Activated gamma-delta T cell treated with Interleukin-2 at 50 U/mL for 16 hours (primary cell): ENCODE data around the gene DYSF.
A peak's percentile ranks its signal among the peaks of the same experiment; 100 is the strongest.

Experiments
- DNase-seq: peaks from one replicate; pipeline ENCODE4 v3.0.0-alpha.2; 2020

DYSF gene

DNA sequence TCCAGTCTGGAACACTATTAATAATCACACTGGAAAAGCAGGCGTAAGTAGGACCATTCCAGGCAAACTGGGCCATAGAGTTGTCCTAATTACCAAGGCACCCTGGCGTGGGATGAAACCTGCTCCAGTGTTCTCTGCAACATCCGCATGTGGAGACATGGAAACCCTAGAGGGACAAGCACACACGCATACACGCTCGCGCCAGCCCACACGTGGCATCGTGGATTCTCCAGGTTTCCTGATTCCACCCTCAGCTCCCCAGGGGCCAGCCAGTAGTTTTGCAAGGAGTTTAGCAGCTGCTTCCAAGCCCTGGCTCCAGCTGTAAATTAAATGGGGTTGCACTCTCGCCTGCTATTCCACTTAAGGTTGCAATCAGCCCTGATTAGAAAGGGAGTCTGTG, 127.7 kb downstream of the DYSF start:
- no peak for DNase-seq

DNA sequence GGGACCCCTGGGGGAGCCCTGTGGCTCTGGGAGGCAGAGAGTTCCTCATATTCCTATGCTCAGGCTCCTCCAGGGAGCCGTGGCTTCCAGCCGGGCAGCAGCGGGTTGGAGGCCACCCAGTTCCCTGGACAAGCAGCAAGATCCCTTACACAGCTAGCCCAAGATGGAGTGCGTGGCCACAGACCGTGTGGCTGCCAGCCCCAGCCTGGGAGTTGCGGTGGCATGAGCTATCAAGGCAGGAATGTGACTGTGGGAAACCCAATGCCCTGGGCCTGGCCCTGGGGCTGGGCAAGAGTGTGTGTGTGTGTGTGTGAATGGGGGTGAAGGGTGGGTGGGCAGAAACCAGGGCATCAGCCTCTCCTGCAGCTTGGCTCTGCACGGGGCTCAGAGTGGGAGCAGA, 130.5 kb downstream of the DYSF start:
- no peak for DNase-seq

DNA sequence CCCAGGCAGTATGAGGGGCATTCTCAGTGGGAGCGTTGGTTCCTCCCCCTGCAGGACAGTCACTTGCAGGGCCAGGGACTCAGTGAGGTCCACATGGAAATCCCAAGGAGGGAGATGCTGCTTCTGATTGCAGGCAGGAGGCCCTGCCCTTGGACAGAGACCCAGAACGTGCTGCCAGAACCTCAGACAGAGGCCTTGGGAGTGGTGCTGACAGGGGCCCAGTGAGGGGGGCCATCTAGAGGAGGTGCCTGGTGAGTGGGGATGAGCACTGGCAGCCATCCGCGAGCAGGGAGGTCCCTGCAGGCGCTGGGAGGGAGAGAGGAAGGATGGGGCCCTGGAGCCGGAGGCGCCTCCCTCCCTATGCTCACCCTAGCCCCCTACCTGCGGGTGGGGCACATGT, 133.1 kb downstream of the DYSF start:
- no peak for DNase-seq

DNA sequence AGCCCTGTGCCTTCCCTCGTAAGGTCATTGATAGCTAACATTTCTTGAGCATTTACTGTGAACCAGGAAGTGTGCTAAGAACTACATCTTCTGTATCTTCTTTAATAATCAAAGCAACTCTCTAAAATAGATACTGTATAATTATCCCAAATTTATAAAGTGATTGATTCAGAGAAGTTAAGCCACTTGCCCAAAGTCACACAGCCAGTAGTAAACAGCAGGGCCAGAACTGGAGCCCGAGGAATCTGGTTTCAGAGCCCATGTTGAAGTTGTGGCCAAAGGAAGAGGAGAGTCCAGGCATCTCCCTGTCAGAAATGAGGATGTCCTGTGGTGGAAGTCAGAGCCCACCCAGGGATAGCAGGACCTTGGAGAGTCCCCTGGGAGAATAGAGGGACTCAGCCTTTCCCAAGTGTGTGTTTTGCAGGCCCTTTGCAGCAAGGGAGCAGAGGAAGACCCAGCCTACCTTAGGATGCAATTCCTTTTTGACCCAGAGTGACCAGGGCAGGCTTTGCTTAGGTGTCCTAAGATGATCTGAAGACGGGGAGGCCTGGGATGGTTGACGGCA, 134.2 kb downstream of the DYSF start:
- no peak for DNase-seq

DNA sequence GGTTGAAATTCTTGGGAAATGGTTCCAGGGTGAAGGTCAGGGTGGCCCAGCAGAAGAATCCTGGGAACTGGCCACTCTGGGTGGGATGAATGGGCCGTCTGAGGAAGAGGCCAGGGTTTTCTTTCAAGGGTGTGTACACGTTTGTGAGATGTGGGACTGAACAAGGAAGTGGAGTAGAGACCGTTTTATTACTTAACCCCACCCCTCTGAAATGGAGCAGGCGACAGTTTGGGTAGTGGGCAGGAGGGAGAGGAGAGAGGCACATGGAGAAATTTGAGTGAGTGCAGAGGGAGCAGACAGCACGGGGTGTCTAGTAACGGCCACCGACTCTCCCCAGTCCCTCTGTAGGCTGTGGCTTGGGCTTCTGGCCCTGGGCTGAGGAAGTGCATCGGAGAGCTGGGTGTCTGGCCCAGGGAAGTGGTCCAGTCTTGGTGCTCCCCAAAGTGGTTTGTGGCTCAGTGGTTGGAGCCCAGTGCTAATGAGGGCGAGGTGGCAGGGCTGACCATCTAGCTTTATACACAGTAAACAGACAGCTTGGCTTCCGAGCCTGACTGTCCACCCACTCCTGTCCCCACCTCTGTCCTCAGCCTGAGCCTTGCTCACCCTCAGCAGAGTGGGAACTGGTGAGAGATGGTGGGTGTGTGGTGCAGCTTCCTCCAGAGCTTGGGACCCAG, 135.3 kb downstream of the DYSF start:
- DNase-seq: no peak

DNA sequence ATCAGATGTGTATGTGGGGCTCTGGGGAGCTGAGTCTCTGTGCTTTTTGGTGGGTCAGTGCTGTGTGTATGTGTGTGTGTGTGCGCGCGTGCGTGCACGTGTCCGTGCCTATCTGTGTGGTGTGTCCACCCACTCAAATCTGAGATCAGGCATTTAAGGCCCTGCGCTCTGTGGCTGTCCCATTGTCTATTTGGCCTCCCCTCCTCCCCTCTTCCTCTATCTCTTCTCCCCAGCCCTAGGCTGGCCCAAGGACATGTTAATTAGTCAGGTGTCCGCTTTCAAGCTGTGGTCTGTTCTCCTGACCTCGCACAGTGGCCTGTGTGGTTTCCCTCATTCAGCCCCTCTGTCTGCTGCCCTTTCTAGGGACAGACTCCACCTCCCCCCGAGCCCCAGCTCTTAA, 136.4 kb downstream of the DYSF start:
- DNase-seq: no peak

DNA sequence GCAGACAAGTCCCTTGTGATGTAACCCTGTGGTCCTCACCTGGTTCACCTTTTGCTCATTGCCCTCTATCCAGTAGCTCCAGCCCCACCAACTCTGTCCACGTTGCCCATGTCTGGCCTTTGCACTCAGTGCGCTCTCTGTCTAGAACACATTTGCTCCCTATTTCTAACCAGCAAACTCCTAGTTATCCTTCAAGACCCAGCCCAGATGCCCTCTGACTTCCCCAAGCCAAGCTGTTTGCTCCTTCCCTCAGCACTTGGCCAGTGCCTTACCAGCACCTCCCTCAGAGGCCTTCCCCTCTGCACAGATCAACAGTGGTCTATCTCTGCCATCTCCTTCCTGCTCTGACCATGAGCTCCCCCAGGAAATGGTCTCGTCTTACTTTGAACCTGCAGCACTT, 137.7 kb downstream of the DYSF start:
- no peak for DNase-seq

DNA sequence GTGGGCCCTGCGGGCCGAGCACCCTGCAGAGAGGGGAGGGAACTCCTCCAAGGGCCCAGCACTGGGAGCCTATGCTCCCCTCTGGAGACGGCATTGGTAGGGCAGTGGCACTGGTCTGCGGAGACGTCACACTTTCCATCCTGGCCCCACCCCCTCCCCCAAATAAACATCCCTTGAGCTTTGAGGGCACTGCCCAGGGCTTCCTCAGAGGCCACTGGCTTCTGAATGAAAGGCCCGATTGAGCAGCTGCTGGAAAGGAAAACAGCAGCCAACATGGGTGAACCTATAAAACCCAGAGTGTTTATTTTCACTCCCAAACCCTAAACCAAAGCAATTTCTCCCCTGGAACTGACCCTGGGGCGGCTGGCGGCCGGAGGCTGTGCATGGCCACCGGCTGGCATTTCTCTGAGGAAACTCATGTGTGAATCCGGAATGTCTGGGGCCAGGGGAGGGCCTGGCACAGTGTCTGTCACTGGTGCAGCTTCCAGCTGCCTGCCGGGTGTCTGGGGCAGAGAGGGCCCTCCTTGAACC, 138.9 kb downstream of the DYSF start:
- no peak for DNase-seq

DNA sequence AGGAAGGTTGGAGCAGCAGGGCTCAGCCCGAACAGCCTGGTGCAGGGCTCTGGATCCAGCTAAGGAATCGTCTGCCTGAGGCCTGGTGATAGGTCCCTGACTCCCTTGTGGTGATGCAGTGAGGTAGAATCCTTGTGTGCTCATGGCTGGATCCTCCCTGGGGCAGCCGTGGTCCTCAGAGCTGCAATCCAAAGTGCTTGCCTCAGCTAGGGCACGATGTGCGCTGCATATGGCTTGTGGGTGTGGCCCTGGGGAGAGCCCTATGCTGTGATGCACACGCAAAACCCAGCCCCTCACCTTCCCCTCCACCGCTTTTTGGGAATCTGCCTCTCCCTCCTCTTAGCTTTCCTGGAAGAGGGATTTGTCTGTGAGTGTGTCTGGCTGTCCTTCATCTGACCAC, 142.2 kb downstream of the DYSF start:
- DNase-seq: no peak

DNA sequence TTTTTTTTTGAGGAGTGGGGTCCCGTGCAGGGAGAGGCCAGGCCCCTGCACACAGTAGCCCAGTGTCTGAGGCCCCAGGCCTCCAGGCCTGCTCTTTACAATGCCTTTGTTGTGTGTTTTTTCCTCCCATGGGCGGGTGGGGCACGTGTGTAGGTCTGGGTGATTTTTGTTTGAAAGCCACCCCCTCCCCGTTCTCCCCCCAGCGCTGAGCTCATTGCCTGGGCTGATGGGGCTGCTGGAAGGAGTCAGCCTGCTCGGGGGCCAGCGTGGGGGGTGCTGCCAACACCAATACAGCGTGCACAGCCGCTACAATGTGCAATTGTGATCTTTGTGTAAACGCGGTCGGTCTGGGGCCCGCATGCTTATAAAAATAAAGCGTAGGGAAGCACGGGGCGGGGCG, 142.7 kb downstream of the DYSF start:
- no peak for DNase-seq

DNA sequence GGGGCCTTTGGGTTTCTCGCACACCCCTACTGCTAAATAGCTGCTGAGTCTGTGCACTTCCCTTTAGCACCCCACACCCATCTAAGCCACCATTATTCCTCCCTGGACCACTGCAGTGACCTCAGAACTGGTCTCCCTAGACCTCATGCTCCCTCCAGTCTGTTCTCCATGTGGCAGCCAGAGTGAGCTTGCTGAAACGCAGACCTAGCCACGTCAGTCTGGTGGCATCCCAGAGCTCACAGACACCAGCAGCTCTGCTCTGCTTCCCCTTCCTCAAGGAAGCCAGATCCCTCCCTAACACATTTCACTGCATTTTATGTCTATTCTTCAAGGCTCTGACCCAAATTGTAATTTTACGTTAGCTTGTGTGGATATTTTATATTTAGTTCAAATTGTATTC, 144.4 kb downstream of the DYSF start:
- no peak for DNase-seq

DNA sequence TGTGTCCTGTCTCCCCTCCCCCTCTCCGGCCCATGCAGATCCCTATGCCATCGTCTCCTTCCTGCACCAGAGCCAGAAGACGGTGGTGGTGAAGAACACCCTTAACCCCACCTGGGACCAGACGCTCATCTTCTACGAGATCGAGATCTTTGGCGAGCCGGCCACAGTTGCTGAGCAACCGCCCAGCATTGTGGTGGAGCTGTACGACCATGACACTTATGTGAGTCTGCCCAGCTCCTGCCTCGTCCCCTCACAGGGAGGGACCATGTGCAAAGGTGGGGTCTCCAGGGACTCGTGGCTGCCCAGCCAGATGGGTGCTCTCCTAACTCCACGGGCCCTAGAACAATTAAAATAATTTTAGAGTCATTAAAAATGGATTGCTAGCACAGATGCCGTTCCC, 145.2 kb downstream of the DYSF start:
- DNase-seq: no peak

DNA sequence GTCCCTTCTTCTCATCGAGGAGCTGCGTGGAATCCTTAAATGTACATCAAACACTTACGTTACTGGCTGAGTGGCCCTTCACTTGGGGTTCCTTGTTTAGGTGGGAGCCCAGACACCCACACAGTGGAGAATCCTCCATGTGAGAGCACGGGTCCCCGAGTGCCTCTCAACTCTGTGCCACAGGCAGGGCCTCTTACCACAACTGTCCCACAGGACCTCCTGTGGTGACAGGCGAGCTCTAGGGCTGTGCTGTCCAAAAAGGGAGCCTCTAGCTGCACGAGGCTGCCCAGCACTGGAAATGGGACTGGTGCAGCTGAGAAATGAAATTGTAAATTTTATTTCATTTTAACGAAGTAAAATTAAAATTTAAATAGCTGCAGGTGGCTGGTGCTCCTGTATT, 145.7 kb downstream of the DYSF start:
- DNase-seq: no peak

DNA sequence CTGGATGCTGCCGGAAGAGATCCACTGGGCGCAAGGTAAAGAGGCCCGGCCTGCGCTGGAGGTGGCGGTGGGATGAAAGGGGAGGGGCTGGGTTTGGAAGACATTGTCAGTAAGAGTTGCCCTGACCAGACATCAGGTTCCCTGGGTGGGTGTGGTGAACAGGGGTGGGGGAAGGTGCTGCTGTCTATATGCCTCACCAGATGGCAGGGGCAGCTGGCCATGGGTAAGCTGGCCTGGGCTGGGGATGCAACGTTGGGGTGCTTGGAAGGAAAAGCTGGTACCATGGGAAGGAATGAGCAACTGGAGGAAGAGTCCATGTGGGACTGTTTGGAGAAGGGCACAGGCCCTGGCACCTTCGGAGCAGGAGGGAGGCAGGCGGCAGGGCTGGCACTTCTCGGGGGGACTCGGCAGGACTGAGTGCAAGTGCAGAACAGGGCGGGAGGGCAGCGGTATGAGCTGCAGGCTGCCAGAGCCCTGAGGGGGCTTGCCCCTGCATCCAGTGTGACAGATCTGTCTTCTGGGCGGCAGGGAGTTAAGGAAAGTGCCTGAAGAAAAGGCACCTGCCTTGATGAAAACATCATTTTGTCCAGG, 146.4 kb downstream of the DYSF start:
- no peak for DNase-seq

DNA sequence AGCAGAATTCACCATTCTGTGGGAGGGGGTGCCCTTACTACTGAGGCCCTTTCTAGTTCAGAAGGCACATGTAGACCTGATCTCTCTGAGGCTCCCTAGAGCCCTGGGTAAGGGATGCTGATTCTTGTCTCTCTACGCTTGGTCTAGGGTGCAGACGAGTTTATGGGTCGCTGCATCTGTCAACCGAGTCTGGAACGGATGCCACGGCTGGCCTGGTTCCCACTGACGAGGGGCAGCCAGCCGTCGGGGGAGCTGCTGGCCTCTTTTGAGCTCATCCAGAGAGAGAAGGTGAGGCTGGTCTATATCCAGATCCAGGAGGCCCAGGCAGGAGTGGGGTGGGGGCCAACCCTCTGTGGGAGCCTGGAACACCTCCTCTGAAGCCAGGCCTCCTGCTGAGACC, 147.2 kb downstream of the DYSF start:
- no peak for DNase-seq

DNA sequence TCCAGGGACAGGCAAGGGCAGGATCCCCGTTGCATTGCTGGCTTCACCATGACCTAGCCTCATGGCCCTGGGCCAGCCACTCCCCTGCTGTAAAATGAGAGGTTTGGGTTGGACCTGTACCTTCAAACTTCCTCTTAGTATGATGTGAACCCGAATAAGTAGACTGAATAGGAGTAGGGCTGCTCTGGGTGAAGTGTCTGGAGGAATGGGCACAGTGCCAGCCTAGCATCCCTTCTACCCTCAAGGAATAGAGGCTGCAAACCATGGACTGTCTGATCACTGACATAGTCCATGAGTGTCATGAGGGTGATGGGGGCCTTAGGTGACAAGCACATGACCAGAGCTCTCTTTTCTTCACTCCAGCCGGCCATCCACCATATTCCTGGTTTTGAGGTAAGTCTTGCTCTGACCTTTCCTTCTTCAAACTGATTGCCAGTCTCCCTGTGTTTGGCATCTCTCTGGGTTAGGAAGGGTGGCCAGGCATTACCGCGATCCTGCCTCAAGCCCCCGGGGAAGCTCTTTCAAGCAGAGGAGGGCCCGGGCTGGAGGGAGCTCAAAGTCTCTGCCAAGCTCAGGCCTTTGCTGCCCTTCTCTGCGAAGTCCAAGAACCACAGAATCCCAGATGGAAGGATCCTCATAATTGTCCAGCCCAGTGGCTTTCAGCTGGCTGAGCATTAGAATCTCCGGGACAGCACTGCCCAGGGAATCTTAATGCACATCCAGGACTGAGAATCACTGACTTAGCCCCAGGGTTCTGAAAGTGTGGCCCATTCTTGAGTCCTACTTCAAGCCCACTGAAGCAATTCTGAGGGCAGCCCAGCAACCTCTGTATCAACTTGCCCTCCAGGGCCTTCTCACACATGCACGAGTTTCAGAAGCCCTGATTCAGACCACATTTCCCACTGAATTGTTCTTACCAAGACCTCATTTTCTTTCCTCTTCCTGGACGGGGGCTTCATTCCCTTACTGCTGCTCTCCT, 148.1 kb downstream of the DYSF start:
- DNase-seq: no peak

DNA sequence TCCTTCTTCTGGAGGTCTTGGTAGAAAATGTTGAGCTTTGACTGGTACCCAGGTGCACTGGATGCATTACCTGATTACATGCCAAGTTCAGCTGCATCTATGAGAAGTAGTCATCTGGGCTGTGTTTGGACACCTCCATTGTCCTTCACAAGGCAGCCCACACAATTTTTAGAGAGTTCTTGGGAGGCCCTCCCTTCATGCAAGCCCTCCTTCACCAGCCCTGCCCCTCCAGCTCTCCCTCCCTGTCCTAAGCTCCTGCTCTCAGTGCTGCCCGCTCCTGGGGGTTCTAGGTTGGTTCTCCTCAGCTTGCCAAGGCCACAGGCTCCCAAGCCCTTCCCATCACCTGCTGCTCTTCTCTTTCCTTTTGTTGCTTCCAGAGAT, 148.7 kb downstream of the DYSF start:
- DNase-seq: no peak

DNA sequence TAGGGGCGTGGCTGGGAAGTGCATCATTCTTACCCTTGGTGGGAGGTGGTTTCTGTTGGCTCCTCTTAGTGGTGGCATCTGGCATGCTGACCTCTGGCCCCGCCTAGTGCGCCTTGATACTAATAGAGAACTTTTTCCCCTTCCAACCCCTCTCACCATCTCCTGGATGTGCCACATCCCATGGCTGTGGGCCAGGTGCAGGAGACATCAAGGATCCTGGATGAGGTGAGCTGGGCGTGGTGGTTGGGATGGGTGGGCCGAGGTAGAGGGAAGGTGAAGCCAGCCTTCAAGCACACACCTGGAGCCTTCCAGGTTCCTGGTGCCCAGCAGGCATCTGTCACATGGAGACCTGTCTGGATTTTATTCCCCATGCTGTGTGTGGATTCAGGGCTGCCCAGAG, 149.2 kb downstream of the DYSF start:
- DNase-seq: no peak

DNA sequence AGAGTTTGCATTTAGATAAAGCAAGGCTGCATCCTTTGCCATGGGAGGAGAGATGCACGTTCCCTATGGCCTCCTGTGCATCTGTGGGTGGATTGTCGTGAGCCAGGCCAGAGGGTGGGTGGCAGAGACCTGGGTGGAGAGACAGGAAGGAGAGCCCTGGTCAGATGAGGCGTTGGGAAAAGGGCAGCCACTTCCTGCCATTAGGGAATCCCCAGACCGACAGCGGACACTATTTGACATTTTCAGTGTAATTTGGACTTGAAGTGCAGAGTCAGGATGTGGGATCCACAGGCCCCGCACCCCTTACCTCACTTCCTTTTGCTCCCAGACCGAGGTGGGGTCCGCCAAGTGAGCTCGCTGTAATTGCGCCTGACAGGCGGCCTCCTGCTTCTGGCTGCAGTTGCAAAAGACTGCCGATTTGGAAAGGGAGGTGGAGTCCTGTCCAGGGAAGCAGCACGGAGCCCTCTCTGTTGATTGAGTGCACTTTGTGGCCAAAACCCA, 150.0 kb downstream of the DYSF start:
- no peak for DNase-seq

DNA sequence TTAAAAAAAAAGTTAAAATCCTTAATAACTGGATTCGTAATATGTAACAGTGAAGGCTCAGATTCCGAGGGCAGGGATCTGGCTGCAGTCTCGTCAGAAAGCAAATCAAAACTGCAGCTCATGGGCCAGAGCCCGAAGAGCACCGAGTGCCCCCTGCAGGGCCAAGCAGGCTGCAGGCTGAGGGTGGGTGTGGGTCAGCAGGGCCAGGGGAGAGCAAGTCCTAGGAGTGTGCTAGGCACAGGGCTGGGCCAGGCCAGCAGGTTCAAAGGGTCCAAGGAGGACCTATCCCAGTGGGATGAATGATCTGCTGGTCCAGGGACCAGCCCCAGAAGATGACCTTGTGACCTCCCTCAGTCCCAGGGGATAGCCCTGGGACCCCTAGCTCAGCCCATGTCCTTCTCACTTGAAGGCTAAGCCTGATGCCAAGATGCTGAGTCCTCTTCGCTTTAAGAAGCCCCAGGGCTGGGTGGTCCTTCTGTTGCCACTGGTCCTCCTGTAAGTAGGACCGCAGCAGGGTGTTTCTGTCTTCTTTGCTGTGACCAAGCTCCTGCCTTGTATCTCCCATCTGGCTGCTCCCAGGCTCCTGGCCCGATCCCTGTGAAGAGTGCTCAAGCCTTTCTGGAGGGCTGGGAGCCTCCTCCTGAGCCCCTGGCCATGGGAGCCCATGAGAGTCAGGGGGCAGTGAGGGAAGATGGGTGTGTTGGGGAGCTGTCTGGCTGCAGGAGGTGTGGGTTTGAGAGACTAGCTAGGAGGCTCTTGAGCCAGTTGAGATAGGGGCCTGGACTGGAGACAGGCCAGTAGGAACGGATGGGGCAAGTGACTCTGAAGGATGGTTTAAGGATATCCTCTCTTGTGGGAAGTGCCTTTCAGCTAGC, 150.7 kb downstream of the DYSF start:
- peak; percentile 0 for DNase-seq

DNA sequence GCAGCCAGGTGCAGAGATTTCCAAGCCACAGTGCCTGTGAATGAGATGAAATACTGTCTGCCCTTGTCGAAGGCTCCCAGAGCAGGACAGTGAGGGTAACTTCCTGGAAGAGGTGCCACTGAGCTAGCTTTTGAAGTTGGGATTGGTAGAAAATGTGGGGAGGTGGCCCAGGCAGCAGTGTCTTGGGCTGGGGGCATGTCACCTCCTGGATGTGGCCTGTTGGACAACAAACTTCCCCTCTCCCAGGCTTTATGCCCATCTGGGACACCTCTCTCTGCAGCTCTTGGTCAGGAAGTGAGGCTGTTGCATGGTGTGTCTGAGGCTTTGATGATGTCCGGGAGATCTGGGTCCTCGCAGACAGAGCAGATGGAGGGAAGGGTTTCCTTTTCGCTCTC, 151.4 kb downstream of the DYSF start:
- peak; percentile 1 for DNase-seq

DNA sequence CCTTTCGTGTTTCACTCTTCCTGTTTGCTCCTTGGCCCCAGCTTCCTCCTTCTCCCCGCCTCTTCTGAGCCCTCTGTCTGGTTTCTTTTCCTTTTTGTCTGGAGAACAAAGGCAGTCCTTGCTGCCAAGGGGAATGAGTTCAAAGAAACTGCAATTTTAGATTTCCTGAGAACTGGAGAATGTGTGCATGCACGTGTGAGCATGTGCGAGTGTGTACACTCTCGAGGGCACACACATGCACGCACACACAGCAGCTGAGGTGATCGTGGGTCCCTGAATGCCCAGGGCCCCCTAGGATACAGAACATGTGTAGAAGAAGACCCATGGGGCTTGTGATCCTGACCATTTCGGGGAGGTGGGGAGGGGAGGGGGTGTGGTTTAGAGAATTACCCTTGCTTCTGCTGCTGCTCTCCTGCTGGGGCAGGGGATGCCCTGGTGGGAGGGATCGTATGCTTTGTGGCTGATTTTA, 151.8 kb downstream of the DYSF start:
- no peak for DNase-seq
